Stromal cell of bone marrow (primary cell): ENCODE results near the gene ASIC3.

Experiments used
- DNase-seq: peaks from one replicate; pipeline ENCODE4 v3.0.0-alpha.2; 2012; ENCODE audit warnings: low read depth

Gene ASIC3

GRCh38 chr7:151056666-151057505, 8.6 kb downstream of the ASIC3 start:
- DNase-seq = no peak

GRCh38 chr7:151057506-151057988, 9.2 kb downstream of the ASIC3 start, which contains the start of gene CDK5:
Gene CDK5, minus strand, starts transcription at chr7:151057897. Its CDS starts 49 bp downstream, at chr7:151057848.
- no peak for DNase-seq

- DNase-seq = peak; percentile 100
Observed at GRCh38 chr7:151057989-151058780, 9.9 kb downstream of the ASIC3 start.

- DNase-seq = no peak
Observed at GRCh38 chr7:151058781-151059366, 10.5 kb downstream of the ASIC3 start.

GRCh38 chr7:151059367-151060112, 11.2 kb downstream of the ASIC3 start, which contains the start of gene SLC4A2:
Gene SLC4A2, plus strand, starts transcription at chr7:151059589. Its CDS starts 2,399 bp downstream, at chr7:151061988.
- DNase-seq = peak; percentile 57

- no peak for DNase-seq
Observed at GRCh38 chr7:151060113-151060415, 11.7 kb downstream of the ASIC3 start.

- no peak for DNase-seq
Observed at GRCh38 chr7:151060416-151061212, 12.3 kb downstream of the ASIC3 start.

GRCh38 chr7:151061213-151062110, 13.1 kb downstream of the ASIC3 start:
- no peak for DNase-seq

GRCh38 chr7:151062111-151062398, 13.7 kb downstream of the ASIC3 start:
- no peak for DNase-seq

GRCh38 chr7:151062399-151063211, 14.3 kb downstream of the ASIC3 start:
- no peak for DNase-seq

GRCh38 chr7:151063212-151063561, 14.9 kb downstream of the ASIC3 start:
- no peak for DNase-seq

GRCh38 chr7:151064454-151064853, 16.1 kb downstream of the ASIC3 start:
- DNase-seq = no peak

- no peak for DNase-seq
Observed at GRCh38 chr7:151064993-151065392, 16.7 kb downstream of the ASIC3 start.

- DNase-seq = no peak
Observed at GRCh38 chr7:151065516-151065915, 17.2 kb downstream of the ASIC3 start.

GRCh38 chr7:151066273-151066974, 18.1 kb downstream of the ASIC3 start:
- no peak for DNase-seq

- DNase-seq = no peak
Observed at GRCh38 chr7:151068069-151068773, 19.9 kb downstream of the ASIC3 start.

- DNase-seq = no peak
Observed at GRCh38 chr7:151069841-151070573, 21.7 kb downstream of the ASIC3 start.
